ENCODE data around the gene ADCYAP1R1.

The ADCYAP1R1 gene

DNA sequence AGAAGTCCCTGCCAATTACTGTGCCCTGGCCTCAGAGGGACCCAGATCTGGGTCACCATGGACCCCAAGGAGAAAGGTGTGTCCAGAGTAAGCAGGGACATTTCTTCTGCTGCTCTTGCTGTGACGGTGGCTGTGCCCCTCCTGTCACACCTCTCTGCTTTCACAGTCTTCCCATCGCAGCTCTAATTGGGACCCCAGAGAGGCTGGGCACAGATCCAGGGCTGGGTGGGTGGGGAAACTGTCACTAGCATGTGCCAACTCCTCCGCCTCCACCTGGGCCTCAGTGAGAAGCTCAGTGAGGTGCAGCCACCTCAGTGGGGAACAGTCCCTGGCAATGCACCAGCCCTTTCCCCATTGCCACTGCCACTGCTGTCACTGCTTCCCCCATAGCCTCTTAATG, 37.3 kb upstream of the ADCYAP1R1 start:
- H3K4me3 ChIP-seq (ENCODE audit: low read depth, low read length): no peak overlapping the region
- H3K9me3 ChIP-seq: no peaks in the 10 kb centered on the region
- H3K4me1 ChIP-seq: no peaks in the 10 kb centered on the region
- H3K36me3 ChIP-seq: no peaks in the 10 kb centered on the region
- no peaks in the 10 kb centered on the region for H3K27me3 ChIP-seq
- TF ChIP-seq, protein P1, sequence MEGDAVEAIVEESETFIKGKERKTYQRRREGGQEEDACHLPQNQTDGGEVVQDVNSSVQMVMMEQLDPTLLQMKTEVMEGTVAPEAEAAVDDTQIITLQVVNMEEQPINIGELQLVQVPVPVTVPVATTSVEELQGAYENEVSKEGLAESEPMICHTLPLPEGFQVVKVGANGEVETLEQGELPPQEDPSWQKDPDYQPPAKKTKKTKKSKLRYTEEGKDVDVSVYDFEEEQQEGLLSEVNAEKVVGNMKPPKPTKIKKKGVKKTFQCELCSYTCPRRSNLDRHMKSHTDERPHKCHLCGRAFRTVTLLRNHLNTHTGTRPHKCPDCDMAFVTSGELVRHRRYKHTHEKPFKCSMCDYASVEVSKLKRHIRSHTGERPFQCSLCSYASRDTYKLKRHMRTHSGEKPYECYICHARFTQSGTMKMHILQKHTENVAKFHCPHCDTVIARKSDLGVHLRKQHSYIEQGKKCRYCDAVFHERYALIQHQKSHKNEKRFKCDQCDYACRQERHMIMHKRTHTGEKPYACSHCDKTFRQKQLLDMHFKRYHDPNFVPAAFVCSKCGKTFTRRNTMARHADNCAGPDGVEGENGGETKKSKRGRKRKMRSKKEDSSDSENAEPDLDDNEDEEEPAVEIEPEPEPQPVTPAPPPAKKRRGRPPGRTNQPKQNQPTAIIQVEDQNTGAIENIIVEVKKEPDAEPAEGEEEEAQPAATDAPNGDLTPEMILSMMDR (IDR thresholded peaks at IDR 0.05; ENCODE audit: low read depth, low read length): no peak
- DNase-seq: no peak

DNA sequence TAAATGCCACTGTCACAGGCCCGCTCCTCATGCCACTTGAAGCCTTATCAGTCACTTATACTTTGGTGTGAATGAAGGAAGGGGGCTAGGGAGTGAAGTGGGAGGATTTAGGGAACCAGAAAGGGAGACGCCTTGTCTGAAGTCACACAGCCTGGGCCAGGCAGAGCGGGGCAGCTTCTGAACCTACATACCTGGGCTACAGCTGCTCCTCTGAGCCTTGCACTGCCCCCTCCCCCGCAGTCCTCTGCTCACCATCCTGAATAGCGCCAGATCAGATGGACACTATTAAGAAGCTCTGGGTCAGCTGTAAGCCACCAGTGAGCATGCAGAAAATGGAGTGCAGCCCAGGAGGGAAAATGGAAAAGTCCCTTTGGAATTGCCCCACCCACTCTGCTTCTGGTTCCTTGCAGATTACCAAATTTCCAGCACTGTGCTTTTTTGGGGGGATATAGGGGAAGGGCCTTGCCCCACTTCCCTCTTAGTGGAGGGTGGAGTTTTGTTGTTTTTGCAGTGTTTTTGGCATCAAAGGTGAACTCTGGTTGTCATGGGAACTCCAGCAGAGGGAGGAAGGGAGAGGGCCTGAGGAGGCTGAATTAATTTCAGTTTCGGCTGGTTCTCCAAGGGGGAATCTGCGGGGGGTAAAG, 35.0 kb upstream of the ADCYAP1R1 start:
- DNase-seq: no peak
- TF ChIP-seq, protein P1 (IDR thresholded peaks at IDR 0.05; ENCODE audit: low read depth, low read length): no peak
- Histone ChIP-seq H3K4me3 (ENCODE audit: low read depth, low read length) (no peak overlapping the region), H3K9me3 (no peaks in the 10 kb centered on the region), H3K27me3 (no peaks in the 10 kb centered on the region), H3K4me1 (no peaks in the 10 kb centered on the region), H3K36me3 (no peaks in the 10 kb centered on the region)

DNA sequence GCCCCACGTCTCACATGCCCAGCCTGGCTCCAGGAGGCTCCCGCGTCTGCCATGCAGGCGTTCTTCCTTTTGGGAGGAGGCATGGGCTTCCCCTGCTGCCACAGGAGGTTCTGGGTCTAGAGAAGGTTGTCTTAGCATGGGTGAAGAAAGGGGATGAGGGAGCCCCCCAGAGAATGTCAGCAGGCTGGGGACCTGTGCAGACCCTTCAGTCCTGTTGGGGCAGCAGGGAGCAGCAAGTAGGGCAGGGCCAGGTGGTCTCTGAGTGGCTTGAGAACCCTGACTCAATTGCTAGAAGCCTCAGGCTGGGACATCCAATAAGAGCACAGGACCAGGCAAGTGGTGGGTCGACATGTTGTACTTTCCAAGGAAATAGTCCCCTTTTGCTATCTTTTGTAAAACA, 34.4 kb upstream of the ADCYAP1R1 start:
- H3K4me3 ChIP-seq (ENCODE audit: low read depth, low read length): no peak overlapping the region
- no peaks in the 10 kb centered on the region for H3K4me1 ChIP-seq
- H3K9me3 ChIP-seq: no peaks in the 10 kb centered on the region
- no peak for DNase-seq
- no peaks in the 10 kb centered on the region for H3K36me3 ChIP-seq
- no peaks in the 10 kb centered on the region for H3K27me3 ChIP-seq
- TF ChIP-seq, protein P1 (IDR thresholded peaks at IDR 0.05; ENCODE audit: low read depth, low read length): no peak

DNA sequence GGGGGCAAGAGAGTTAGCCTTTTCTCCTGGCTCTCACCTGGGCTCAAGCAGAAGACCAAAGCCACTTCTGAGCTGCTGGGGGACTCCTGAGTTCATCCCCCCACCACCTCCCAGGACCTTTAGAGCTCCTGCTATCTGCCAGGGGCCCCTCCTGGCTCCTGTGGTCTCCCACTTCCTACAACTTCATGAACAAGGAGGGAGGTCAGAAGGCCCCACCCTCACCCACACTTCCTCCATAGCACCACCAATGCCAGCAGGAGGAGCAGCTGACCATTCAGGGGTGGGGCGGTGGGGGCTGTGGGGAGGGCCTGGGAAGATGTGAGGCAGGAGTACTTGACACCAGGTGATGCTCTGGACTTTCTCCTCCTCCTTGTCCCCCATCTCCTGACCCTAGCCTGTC, 32.6 kb upstream of the ADCYAP1R1 start:
- H3K27me3 ChIP-seq: no peaks in the 10 kb centered on the region
- TF ChIP-seq, protein P1 (IDR thresholded peaks at IDR 0.05; ENCODE audit: low read depth, low read length): no peak
- H3K4me3 ChIP-seq (ENCODE audit: low read depth, low read length): no peak overlapping the region
- no peaks in the 10 kb centered on the region for H3K36me3 ChIP-seq
- no peak for DNase-seq
- no peaks in the 10 kb centered on the region for H3K9me3 ChIP-seq
- H3K4me1 ChIP-seq: no peaks in the 10 kb centered on the region

DNA sequence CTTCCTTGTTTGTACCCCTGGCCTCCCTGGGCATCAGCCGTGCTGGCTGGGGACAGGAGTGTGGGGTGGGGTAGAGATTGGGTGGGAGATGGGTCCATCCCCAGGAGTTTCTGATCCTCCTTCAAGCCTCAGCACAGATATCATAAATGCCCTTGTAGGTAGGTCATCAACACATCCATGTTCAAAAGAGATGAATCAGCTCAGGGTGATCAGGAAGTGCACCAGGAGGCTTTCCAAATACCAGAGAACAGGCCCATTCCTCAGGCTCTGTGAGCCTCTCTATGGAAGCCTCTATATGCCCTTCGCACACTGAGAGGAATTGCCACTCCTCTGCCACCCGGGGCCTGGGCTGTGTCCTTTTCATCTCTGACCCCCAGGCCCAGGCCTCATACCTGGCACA, 31.9 kb upstream of the ADCYAP1R1 start:
- H3K4me3 ChIP-seq (ENCODE audit: low read depth, low read length): no peak overlapping the region
- DNase-seq: no peak
- no peaks in the 10 kb centered on the region for H3K9me3 ChIP-seq
- H3K36me3 ChIP-seq: no peaks in the 10 kb centered on the region
- H3K4me1 ChIP-seq: no peaks in the 10 kb centered on the region
- H3K27me3 ChIP-seq: no peaks in the 10 kb centered on the region
- TF ChIP-seq, protein P1 (IDR thresholded peaks at IDR 0.05; ENCODE audit: low read depth, low read length): no peak

DNA sequence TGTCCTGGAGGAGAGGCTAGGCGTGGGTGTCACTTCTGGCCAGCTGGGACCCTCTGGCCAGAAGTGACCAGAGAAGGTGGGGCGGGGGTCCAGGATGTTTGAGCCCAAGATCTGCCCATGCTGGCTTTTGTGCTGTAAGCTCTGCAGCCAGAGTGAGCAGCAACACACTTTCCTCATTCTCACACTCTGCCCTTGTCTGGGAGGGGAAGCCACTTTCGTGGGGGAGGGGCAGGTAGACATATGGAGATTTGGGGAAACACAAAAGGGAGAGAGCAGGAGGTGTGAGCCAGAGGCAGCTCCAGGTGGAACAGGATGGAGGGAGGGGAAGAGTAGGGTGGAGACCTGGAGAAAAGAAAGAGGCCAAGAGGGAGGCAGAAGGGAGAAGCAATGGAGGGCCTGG, 31.5 kb upstream of the ADCYAP1R1 start:
- TF ChIP-seq, protein P1 (IDR thresholded peaks at IDR 0.05; ENCODE audit: low read depth, low read length): no peak
- no peaks in the 10 kb centered on the region for H3K27me3 ChIP-seq
- no peak for DNase-seq

More for the DNA sequence above, 31.5 kb upstream of the ADCYAP1R1 start:
- Histone ChIP-seq H3K4me3 (ENCODE audit: low read depth, low read length) (no peak overlapping the region), H3K4me1 (no peaks in the 10 kb centered on the region), H3K36me3 (no peaks in the 10 kb centered on the region), H3K9me3 (no peaks in the 10 kb centered on the region)

All from BE2C (cell line).